ENCODE measurements around the gene OLFML1. TPM values are rescaled to one million over a fixed set of nuclear protein-coding genes. Genes with fewer than 3 reads are reported as not detected.

Gene OLFML1
- not detected in 2 replicates for total RNA-seq

DNA sequence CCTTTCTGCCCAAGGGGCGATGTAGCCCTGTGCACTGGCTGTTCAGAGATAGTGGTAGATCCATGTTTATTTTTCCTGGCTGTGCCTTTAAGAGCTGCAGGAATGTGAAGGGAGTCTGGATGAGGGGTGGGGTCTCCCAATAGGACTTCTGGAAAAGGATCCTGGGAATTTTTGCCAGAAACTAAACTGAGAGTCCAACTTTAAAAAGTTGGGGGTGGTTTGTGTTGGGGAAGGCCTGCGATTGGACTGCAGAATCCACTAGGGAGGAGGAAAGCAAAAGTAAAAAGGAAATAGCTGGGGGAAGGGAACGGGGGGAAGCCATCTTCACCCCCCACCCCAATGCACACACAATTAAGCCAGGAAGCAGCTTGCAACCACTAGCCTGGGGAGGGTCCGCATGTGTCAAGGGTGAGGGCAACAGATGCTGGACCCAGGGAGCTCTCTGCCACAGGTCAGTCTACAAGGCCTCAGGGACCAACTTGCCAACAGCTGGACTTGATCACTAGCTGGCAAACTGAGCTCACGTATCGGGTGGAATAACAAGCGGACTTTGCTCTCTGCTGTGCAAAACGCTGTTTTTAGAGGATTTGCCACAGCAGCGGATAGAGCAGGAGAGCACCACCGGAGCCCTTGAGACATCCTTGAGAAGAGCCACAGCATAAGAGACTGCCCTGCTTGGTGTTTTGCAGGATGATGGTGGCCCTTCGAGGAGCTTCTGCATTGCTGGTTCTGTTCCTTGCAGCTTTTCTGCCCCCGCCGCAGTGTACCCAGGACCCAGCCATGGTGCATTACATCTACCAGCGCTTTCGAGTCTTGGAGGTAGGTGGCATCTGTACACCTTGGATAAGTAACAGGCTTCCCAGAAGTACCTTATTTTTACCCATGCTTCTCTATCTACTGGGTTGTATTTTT, at the start of gene OLFML1:
Gene OLFML1 (plus strand): TSS at position 321 of the 912 bp plus-strand sequence. CDS start 370 bp downstream, at position 691.
- intact Hi-C loops (cut with micrococcal nuclease): no loop called here

DNA sequence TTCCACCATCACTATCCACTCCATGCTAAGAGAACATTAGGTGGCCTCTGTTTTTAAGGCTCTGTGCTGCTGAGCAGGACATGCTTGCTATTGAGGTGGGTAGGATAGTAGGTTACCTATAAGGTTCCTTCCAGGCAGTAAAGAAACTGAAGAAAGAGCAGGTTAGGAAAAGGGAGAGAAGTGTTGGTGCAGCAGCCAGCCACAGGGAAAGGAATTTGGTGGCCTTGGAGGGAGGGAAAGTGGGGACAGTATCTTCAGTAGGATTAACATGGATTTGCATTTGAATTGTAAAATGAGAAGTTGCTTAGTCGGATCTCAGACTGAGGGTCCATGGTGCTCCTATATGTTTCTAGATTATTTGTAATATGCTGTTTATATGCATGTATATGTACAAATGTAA, 49.2 kb upstream of the OLFML1 start:
- intact Hi-C loops (cut with micrococcal nuclease): no loop called here

DNA sequence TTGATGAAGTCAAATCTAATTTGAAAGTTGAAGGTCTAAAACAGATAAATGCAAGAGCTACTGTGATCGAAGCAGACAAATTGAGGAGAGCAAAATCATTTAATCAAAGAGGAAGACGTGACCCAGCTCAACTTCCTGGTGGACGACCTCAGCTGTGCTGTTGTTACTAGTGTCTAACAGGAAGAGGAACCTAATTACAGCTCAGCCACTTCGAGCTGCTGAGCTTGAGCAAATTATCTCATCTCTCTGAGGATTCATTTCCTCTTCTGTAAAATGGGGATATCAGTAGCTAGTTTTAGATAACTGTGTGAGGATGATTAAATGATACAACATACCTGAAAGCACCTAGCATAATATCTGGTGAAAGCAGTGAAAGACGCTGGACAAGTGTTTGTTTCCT, 48.6 kb upstream of the OLFML1 start:
- intact Hi-C loops (cut with micrococcal nuclease): no loop called here

DNA sequence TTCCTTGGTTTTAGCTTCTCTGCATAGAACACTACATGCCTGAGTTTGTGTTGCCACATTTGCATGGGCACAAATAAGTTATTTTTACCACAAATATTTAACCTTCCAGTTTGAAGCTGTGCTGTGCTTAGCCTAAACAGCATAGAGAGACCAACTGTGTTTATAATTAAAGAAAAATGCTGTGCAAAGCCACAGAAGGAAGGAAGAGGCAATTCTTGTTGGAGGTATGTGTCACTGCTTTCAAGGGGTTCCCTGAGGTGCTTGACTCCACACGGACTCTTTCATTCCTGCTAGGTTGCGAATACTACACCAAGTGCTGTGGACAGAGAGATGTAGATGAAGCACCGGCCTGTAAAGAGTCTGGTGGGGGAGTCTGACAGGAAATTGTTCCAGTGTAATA, 47.6 kb upstream of the OLFML1 start:
- intact Hi-C loops (cut with micrococcal nuclease): no loop called here

DNA sequence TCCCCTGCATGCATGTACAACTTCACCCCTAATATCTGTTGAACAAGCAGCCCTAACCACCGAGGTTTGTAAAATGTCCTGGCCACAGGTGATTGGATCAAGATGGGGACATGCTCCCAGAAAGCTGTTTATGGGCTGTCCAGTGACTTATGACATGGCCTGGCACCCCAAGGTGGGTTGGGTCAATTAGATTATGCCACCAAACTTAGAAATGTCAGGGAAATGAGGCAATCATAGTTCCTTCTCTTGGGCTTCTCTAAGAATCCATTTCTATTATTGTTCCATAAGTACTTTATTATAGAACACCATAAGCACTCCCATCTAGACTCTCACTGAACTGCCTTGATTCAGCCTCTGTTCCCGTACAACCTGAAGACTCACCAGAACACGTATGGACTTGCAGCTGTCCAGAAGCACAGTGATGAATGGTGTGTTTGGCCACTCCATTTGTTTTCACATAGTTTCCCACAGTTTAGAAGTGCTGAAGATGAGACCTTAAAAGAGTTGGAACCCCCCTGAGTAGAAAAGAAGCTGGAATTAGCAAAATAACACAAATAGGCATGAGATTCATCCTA, 45.5 kb upstream of the OLFML1 start:
- intact Hi-C loops (cut with micrococcal nuclease): no loop called here

DNA sequence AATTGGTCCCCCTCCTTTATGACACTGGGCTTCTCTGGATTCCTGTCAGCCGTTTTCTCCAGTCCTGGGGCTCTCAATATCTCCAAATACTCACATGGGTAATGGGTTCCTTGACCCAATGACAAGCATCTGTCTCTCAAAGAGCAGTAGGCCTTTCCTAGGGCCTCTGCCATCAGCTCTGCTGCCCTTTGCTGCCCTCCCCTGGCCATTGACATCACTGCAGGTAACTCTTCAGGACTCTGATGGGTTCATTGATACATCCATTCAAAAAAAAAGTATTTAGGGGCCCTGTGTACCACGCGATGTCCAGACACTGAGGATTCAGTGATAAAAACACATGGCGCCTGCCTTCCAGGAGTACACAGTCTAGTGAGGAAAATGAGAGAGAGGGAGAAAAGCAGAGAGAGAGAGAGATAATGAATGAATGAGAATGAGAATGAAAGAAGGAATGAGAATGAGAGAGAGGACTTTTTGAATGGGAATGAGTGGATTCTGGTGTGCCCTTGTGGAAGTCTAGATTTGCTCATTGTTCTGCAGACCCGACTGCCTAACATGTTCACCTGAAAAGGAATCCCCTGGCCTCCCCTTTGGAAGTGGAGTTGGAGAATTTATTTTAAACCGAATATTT, 42.6 kb upstream of the OLFML1 start:
- intact Hi-C loops (cut with micrococcal nuclease): loop anchor here (1.0 kb wide), 2 partner anchors 89 to 344 kb away; no protein-coding TSS in a partner anchor

DNA sequence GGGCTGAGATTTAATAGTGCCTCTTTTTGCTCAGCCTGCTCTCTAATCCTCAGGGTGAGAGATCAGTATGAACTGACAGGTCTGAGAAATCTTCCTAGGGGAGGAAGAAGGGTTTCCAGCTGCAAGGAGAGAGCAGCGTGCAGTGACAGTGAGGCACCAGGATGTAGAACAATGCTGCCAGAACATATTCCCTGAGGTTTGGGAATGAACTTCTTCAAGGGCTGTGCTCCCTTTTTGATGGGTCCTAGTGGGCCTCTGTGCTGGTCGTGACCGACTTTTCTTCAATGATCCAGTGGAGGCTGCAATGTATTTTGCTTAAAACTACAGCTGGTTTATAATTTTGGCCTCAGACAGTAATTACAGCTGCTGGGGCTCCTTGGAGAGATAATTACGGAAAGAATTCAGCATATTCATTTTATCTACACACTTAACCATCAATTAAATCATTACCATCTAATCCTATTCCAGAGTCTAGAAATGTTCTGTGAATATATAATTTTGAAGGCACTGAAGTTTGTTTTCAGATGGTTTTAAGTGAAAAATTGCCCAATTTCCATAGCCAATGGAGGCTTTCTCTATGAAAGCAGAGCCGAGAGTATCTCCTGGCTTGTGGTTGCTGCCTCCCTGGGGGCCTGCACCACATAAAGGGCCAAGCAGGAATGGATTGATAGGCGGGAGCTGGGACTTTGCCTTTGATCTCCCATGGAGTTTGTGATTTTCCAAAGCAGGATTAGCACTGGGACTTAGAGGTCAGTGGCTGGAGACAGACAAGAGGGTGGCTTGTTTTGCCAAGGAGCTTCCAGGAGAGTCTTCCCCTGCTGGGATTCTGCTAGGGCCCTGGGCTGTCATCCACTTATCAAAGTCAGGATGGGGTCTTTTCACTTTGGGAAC, 41.0 kb upstream of the OLFML1 start:
- intact Hi-C loops (cut with micrococcal nuclease): no loop called here

DNA sequence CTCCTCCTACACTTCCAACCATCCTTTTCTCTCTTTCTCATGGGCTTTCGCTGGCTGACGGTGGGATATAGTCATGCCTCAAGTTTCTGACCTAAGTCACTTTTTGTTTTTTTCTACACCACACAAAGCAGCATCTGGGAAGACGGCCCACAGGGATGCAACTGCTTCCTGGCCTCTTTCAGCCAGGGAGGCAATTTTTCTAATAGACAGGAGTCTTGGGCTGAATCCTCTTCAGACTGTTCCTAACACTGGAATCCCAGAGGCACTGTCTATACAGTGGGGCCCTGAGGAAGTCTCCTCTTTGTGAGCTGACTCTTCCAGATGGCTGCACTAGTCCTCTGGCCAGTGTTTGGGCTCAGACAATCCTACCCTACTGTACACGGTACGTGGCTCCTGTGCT, 39.7 kb upstream of the OLFML1 start:
- intact Hi-C loops (cut with micrococcal nuclease): no loop called here

DNA sequence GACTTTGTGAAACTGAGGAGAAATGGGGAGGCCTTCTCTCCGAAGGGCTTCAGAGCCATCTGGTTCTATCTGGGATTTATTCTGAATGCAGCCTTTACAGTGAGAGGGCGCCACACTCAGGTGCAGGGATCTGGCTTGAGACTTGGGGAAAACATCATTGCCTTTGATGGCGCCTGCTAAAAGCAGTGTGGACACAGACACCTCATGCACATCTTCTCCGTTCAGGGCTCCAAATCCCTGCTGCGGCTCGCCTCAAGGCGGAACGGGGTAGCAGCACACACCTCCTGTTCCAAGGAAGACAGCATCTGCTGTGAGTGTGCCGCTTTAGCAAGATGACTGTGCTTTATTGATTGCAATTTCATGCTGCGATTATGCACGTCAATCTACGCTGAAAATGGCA, 37.1 kb upstream of the OLFML1 start:
- intact Hi-C loops (cut with micrococcal nuclease): no loop called here

DNA sequence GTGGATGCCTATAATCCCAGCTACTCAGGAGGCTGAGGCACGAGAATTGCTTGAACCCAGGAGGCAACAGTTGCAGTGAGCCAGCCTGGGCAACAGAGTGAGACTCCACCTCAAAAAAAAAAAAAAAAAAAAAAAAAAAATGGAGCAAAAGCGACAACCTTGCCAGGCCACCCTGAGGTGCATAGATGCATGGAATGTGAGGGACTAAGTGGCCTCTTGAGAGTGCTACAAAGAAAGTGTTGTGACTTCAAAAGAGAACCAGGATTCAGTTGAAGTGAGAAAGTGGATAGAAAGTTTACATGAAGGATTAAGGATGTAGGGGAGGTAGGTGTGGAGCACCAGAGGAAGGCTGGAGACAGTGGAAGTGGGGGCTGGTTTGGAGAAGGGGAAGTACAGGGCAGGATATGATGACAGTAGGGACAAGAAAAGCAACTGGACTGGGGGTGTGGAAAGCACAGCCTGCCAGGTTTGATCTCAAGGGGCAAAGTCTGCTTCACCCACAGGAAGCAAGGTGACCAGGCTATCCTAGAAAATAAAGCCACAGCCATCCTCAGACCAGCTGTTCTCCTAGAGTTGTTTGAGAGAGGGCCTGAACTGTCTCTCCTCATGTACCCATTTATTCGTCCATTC, 36.0 kb upstream of the OLFML1 start:
- intact Hi-C loops (cut with micrococcal nuclease): no loop called here

DNA sequence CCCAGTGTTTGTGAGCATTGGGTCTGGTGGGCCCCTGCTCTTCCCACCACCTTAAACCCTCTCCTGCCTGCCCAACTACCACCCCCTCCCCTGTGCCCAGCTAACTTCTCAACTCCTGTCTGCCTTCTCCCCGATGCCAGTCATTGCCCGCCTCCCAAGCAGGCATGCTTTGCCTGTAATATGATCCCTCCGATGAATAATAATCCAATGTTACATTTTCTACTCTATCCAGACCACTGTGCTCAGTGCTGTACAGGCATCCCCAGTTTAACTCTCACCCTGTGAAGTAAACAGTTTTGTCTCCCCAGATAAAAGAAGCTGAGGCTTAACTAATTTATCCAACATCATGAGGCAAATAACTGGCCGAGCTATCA, 35.5 kb upstream of the OLFML1 start:
- intact Hi-C loops (cut with micrococcal nuclease): no loop called here

DNA sequence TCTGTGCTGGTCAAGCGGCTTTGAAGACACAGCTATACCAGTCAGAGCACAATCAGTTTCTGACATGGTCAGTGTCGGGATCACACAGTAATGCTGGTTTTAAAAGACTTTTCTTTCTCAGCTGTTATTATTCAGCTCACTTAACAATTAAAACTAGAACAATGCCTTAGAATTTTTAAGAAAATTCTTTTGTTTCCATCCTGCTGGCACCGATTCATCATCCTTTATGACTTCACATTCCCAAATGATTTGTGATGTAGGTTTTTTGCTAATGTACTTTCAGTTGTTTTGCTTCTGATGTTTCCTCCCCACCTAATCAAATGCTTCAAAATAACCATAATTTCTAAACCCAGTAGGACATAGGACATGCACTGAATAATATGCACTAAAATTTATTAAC, 34.5 kb upstream of the OLFML1 start:
- intact Hi-C loops (cut with micrococcal nuclease): no loop called here

DNA sequence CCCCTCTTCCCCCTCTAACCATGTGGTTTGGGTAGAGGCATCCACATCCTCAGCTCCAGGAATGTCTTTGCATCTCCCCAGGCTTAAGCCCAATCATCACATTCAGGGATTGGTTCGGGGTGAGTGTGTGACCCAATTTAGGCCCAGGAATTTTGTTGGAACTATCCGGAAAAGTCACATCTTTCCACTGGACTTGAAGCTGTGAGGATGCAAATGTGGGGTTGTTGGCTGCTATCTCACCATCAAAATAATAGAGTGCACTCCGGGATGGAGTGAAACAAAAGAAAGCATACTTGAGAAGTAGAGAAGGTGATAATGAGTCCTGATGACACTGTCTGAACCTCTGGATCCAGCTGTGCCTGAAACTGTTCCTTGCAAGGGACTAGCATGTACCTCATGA, 33.8 kb upstream of the OLFML1 start:
- intact Hi-C loops (cut with micrococcal nuclease): no loop called here

DNA sequence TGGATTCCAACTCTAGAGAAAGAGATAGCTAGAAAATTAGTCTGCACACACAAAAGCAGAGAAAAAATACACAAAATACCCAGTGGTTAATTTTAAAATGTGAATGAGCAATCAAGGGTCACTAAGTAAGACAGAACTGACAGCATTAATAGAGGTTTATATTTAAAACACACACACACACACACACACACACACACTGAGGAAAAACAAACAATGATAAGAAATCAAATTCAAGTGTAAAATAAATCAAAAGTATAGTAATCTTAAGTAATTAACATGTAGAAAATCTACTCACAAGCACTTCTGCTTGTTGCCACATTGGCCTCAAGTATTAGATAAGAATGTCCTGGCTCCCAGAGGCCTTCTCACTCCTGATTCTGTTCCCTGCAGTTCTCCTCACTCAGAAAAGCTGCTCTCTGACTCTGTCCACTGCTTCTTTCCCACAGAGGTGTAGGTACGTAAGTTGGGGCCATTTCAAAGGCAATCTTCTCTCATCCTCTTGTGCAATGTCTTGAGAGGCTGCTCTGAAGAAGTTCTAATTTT, 33.3 kb upstream of the OLFML1 start:
- intact Hi-C loops (cut with micrococcal nuclease): no loop called here

DNA sequence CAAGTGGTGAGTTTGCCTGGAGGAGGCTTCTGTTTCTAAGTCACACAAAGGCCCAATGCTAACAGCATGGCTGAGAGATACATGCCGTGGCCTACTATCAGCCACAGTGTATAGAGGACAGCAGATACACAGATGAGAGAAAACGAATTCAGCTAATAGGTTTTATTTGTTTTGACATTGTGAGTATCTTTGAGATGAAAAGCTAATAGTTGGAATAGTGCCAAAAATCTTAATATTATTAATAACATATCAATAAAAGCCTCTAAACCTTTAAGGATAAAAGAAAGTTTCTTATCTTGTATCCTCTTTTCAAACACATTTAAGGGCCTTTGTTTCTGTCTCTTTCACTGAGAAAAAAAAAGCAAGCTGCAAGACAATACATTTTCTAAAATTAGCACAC, 30.5 kb upstream of the OLFML1 start:
- intact Hi-C loops (cut with micrococcal nuclease): no loop called here

DNA sequence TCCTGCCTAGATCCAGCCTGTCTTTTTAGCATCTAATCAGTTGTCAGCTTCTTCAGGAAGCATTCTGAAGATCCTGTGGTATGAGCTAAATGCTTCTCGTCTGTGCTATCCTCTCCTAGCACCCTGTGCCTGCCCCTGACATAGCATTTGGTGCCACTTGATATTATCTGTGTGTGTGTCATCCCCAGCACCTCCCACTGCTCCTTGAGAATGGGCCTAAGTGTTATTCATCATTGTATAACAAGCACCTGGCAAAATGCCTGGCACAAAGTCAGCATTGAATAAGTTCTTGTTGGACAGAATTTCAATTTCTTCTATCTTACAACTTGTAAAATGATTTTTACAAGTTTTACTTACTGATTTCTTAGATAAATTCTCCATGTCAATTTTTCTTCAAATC, 28.1 kb upstream of the OLFML1 start:
- intact Hi-C loops (cut with micrococcal nuclease): no loop called here

DNA sequence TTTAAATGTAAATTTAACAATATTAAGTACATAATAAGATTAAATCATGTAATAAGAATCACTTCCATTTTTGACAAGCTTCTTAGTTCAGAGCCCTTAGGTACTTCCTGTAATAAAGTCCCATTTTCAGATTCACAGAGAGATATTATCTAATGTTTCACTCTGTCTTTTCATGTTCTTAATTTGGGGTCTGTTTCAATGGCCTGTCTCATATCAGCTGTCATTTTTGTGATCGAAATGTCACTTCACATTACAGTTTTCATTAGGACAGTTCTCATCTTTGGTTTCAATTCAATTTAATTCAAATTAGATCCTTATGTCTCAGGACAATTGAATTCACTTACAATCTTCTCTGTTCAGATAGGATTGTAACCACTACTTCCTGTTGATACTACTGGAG, 22.6 kb upstream of the OLFML1 start:
- intact Hi-C loops (cut with micrococcal nuclease): no loop called here

DNA sequence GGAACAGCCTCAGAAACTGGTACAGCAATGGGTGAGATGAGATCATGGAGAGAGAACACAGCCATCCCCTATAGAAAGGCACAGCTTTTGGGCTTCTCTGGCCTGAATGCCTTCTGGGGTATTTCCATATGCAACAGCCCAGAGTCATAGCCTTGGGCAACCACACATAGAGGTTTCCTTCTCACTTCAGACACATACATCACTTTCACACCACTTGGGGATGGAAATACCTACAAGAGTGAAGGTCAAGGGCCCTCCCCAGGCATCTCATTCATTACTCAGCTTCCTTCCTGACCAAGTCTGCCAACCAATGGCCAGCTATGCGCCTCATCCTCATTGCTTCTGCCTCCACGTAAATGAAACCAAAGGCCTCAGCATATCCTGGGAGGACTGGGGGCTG, 17.7 kb upstream of the OLFML1 start:
- intact Hi-C loops (cut with micrococcal nuclease): no loop called here

DNA sequence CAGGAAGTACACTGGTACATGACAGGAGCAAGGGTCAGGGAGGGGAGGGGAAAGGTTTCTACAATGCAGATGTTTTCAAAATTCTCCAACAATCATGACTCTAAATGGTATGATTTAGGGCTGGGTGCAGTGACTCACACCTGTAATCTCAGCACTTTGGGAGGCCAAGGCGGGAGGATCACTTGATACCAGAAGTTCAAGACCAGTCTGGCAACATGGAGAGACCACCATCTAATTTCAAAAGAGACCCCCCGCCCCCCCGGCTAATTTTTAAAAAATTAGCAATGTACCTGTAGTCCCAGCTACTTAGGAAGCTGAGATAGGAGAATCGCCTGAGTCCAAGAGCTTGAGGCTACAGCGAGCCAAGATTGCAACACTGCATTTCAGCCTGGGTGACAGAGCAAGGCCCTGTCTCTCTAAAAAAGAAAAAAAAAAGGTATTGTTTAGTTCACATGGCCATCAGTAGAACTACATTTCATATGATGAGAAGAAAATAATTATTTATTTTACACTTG, 15.9 kb upstream of the OLFML1 start:
- intact Hi-C loops (cut with micrococcal nuclease): no loop called here

DNA sequence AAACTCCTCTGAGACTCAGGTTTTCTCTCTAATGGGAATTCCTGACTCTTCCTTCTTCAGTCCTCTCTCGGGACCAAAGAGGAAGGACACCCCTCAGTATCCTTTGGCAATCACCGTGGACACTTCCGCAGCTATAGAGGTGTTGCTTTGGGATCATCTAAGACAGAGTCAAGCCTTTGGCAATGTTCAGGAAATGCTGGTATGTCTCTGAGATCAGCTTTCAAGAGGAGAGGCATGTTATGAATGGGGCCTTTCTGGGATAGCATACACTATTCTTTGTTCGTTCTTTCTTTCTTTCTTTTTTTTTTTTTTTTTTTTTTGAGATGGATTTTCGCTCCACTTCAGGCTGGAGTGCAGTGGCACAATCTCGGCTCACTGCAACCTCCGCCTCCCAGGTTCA, 14.2 kb upstream of the OLFML1 start:
- intact Hi-C loops (cut with micrococcal nuclease): no loop called here

DNA sequence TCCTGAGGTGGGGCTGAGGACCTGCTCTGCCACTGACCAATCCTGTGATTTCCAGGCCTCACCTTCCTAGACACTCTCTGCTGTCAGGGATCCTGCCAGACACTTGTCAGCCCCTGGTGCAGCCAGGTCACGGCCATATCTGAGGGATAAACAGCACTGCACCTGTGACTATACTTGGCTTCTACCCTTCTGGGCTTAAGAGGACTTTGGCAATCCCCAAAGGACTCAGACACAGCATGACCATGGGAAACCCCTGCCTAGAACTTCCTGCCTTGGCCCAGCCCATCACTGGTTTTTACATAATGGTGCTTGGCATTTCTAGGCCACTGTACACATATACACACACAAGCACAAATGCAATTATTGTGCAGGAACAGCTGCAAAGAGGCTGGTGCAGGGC, 11.6 kb upstream of the OLFML1 start:
- intact Hi-C loops (cut with micrococcal nuclease): no loop called here

All from T-helper 2 cell treated with Interferon-gamma antibody and Interleukin-4, amounts not matched to agents 100 ng/mL and 5 ng/mL, for 36 hours (primary cell).